ENCODE measurements around the gene NKX3-2. TPM values are rescaled to one million over a fixed set of nuclear protein-coding genes. Genes with fewer than 3 reads are reported as not detected.

Gene NKX3-2
- total RNA-seq, 1 donor from 2014 or later: under 0.01 TPM

DNA sequence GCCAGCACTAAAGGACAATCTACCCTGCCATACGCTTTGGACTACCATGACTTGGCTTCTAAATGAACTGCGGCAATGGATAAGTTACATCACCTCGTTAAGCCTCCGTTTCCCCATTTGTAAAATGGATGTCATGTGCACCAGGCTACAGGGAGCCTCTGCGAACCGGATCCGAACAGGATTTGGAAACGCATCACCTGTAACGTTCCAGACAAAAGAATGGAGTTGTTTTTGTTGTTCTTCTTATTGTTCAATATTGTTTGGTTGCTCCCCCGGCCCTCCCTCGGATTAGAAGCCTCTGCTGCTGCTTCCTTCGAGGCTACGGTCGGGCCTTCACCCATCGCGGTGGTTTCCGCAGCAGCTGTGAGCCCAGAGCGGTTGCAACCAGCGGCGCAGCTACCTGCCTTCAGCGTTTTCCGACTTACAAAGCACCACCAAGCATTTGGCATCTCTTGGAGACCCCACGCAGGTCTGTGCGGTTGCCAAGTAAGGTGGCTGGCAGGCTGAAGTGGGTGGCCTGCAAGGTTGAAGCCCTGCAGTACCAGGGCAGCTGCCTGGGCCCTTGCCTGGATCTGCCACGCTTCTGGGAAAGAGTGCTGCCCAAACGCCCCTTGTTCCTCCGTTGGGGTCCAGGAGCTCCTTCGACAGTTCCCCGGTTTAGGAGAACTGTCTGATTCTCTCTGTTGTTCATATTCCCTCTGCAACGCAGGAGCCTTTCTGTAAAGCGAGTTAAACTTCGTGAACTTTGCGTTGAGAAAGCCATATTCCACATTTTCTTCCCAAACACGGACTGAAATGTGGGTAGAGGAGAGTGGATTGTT lies 7.1 kb downstream of the NKX3-2 start:
- Histone ChIP-seq H3K4me3 (ENCODE audit: low read depth, low read length) (no peak overlapping the region), H3K27me3 (ENCODE audit: control insufficient read depth, insufficient read depth, low read length) (peaks cover 89% of the 10 kb centered on the region), H3K36me3 (ENCODE audit: control insufficient read depth, insufficient read depth, low read length) (no peaks in the 10 kb centered on the region)
- DNase-seq (ENCODE audit: low read depth) (no peak), FAIRE-seq (no peak)
- no peak for TF ChIP-seq CTCF (IDR thresholded peaks at IDR 0.05; ENCODE audit: insufficient read depth, low read length, severe bottlenecking)

GRCh38 chr4:13536607-13537006 lies 7.7 kb downstream of the NKX3-2 start:
- no peak for TF ChIP-seq CTCF (IDR thresholded peaks at IDR 0.05; ENCODE audit: insufficient read depth, low read length, severe bottlenecking)
- FAIRE-seq (no peak), DNase-seq (ENCODE audit: low read depth) (no peak)
- peaks cover 86% of the 10 kb centered on the region for H3K27me3 ChIP-seq (ENCODE audit: control insufficient read depth, insufficient read depth, low read length)
- no peaks in the 10 kb centered on the region for H3K36me3 ChIP-seq (ENCODE audit: control insufficient read depth, insufficient read depth, low read length)
- no peak overlapping the region for H3K4me3 ChIP-seq (ENCODE audit: low read depth, low read length)

DNA sequence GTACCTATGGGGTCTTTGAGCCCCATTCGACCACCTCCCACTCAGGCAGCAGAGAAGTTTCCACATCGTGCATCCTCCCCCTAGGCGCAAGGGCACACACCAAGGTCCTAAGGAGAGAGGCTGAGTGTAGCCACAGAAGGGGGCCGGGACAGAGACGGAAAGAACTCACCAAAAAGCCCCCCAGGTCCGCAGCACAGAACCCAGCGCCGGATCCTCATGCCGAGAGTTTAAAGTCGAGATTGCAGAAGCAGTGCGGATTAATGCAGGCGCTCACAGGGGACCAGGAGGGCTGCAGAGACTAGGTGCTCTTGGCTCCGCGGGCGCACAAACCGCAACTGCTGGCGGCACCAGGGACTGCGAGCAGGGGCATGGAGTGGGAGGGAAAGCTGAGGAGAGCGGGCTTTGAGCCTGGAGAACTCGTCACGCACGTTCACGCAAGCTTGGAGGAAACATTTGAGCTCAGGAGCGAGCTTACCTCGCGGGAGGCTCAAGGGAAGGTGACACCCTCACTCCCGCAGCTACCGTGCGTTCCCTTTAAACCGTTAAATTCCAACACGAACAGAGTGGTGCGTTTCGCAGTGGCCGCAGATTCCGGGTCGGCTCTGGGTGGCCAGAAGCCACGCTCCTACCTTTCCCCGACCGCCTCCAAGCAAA lies 8.5 kb downstream of the NKX3-2 start:
- FAIRE-seq: no peak
- Histone ChIP-seq H3K36me3 (ENCODE audit: control insufficient read depth, insufficient read depth, low read length) (no peaks in the 10 kb centered on the region), H3K4me3 (ENCODE audit: low read depth, low read length) (no peak overlapping the region), H3K27me3 (ENCODE audit: control insufficient read depth, insufficient read depth, low read length) (peaks cover 86% of the 10 kb centered on the region)
- no peak for DNase-seq (ENCODE audit: low read depth)
- TF ChIP-seq CTCF (IDR thresholded peaks at IDR 0.05; ENCODE audit: insufficient read depth, low read length, severe bottlenecking): no peak

DNA sequence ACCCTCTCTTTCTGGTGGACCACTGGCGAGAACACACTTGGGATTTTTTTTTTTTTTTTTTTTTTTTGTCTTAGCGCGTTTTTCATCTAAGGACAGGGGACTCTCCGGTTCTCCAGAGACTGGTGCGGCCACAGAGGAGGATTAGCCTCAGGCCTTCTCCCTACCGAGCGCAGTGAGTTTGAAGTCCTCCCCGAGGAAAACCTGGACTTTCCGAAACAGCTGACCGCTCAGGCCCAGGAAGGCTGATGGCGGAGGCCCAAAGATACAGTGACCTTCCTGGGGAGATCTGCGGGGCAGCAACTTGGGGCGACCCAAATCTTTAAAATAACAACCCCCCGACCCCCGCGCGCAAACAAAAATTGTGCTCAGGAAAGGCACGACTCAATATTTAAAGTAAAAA lies 9.2 kb downstream of the NKX3-2 start:
- TF ChIP-seq CTCF (IDR thresholded peaks at IDR 0.05; ENCODE audit: insufficient read depth, low read length, severe bottlenecking): no peak
- Histone ChIP-seq H3K27me3 (ENCODE audit: control insufficient read depth, insufficient read depth, low read length) (peaks cover 87% of the 10 kb centered on the region), H3K4me3 (ENCODE audit: low read depth, low read length) (no peak overlapping the region), H3K36me3 (ENCODE audit: control insufficient read depth, insufficient read depth, low read length) (no peaks in the 10 kb centered on the region)
- DNase-seq (ENCODE audit: low read depth) (no peak), FAIRE-seq (no peak)

DNA sequence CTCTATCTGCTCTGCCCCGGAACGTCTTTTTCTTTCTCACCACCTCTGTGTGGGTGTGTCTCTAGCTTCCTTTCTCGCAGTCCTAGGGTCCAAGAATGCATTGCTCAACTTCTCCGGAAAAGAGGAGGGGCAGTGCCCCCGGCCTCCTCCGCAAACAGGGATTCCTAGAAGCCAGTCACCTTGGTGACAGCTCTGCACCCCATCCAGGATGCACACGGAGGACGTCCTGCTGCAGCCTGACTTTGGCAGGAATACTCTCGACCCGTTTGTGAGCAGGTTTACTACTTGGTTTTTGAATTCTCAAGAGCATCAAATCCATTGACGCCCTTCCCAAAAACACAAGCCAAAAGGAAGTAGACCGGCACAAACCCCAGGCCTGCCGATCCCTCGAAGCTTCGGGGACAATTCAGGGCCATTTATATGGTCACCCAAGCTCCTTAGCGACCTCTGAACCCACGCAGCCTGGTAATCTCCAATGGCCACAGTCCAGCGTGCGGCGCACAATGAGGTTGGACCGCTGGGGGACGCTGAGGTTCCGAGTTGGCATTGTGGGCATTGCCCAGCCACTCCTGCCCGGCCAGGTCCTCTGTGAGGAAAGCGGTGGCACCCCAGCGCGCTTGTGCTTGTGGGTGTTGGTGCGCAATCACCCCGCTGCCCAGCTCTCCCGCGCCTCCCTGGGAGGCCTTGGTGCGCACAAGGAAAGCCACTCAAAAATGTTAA lies 9.8 kb downstream of the NKX3-2 start:
- H3K36me3 ChIP-seq (ENCODE audit: control insufficient read depth, insufficient read depth, low read length): no peaks in the 10 kb centered on the region
- H3K4me3 ChIP-seq (ENCODE audit: low read depth, low read length): no peak overlapping the region
- H3K27me3 ChIP-seq (ENCODE audit: control insufficient read depth, insufficient read depth, low read length): peaks cover 87% of the 10 kb centered on the region
- DNase-seq (ENCODE audit: low read depth) (no peak), FAIRE-seq (no peak)
- TF ChIP-seq CTCF (IDR thresholded peaks at IDR 0.05; ENCODE audit: insufficient read depth, low read length, severe bottlenecking): no peak

All from bronchial epithelial cell (primary cell).